WTC11 (cell line): ENCODE data around the gene RBBP4. TPM values are rescaled to one million over a fixed set of nuclear protein-coding genes. Genes with fewer than 3 reads are reported as not detected.

ENCODE experiments used
- ATAC-seq: fragments of 200-7000 bp; cut with Tn5 transposase; 2 replicates; pipeline ENCODE4 v1.10.0; 2021; ENCODE audit warnings: mild to moderate bottlenecking, moderate library complexity
- CTCF ChIA-PET: fragments of 300-600 bp; sonication (Branson Sonifier 250); formaldehyde crosslinking; loops from one replicate; lab custom pipeline; 2021; ENCODE audit warnings: antibody characterized with exemption; lab: Charles Lee
- POLR2A ChIA-PET: fragments of 350-600 bp; sonication (Branson Sonifier 250); formaldehyde crosslinking; loops from one replicate; lab custom pipeline; 2021; ENCODE audit warnings: antibody characterized with exemption; lab: Charles Lee
- DNase-seq: peaks from one replicate; pipeline ENCODE4 v3.0.0; 2021; ENCODE audit warnings: low spot score
- H3K27ac Mint-ChIP-seq: 2 replicates; pipeline ENCODE4 v1.8.0; 2021; ENCODE audit warnings: mixed read lengths
- H3K27me3 Mint-ChIP-seq: 2 replicates; pipeline ENCODE4 v1.8.0; 2021; ENCODE audit warnings: low read depth, mild to moderate bottlenecking, moderate library complexity, mixed read lengths
- H3K36me3 Mint-ChIP-seq: 2 replicates; pipeline ENCODE4 v1.8.0; 2021; ENCODE audit warnings: mixed read lengths
- H3K4me1 Mint-ChIP-seq: 2 replicates; pipeline ENCODE4 v1.8.0; 2022; ENCODE audit warnings: mixed read lengths
- H3K4me3 Mint-ChIP-seq: 2 replicates; pipeline ENCODE4 v1.8.0; 2021; ENCODE audit warnings: mild to moderate bottlenecking, moderate library complexity, mixed read lengths
- H3K9me3 Mint-ChIP-seq: 2 replicates; pipeline ENCODE4 v1.8.0; 2021; ENCODE audit warnings: mixed read lengths
- AFF4 ChIP-seq: sonication (generic); formaldehyde crosslinking; IDR thresholded peaks from 2 replicates; pipeline ENCODE4 v1.8.1; 2023; ENCODE audit warnings: mild to moderate bottlenecking, missing genetic modification reagents, borderline replicate concordance
- ELF4 ChIP-seq: sonication (generic); formaldehyde crosslinking; IDR thresholded peaks from 2 replicates; pipeline ENCODE4 v1.8.1; 2022; ENCODE audit warnings: low read depth, mild to moderate bottlenecking, moderate library complexity, missing genetic modification reagents
- FOXK1 ChIP-seq: sonication (generic); formaldehyde crosslinking; IDR thresholded peaks from 2 replicates; pipeline ENCODE4 v1.8.0; 2022; ENCODE audit warnings: mild to moderate bottlenecking, moderate library complexity, missing genetic modification reagents
- FOXP1 ChIP-seq: sonication (generic); formaldehyde crosslinking; IDR thresholded peaks from 2 replicates; pipeline ENCODE4 v1.8.0; 2022; ENCODE audit warnings: missing genetic modification reagents, mild to moderate bottlenecking, moderate library complexity, borderline replicate concordance
- IRF2 ChIP-seq: sonication (generic); formaldehyde crosslinking; IDR thresholded peaks from 2 replicates; pipeline ENCODE4 v1.8.0; 2022; ENCODE audit warnings: low read depth, missing genetic modification reagents, borderline replicate concordance
- JAZF1 ChIP-seq: fragments of 250-450 bp; sonication (Bioruptor Pico); IDR thresholded peaks from 2 replicates; pipeline ENCODE4 v1.9.0; 2021; ENCODE audit warnings: moderate library complexity, mild to moderate bottlenecking, inconsistent platforms
- JUN ChIP-seq: sonication (generic); formaldehyde crosslinking; IDR thresholded peaks from 2 replicates; pipeline ENCODE4 v1.8.0; 2023; ENCODE audit warnings: mild to moderate bottlenecking, missing genetic modification reagents
- NR3C1 ChIP-seq: sonication (generic); formaldehyde crosslinking; conservative IDR thresholded peaks from 2 replicates; pipeline ENCODE4 v1.8.1; 2023; ENCODE audit warnings: low read depth, mild to moderate bottlenecking, missing genetic modification reagents
- OVOL2 ChIP-seq: fragments of 250-450 bp; sonication (Bioruptor Pico); IDR thresholded peaks from 2 replicates; pipeline ENCODE4 v1.9.0; 2021; ENCODE audit warnings: mild to moderate bottlenecking, borderline replicate concordance
- RORB ChIP-seq: fragments of 250-450 bp; sonication (Bioruptor Pico); IDR thresholded peaks from 2 replicates; pipeline ENCODE4 v1.9.0; 2021; ENCODE audit warnings: mild to moderate bottlenecking
- SMAD3 ChIP-seq: sonication (generic); formaldehyde crosslinking; IDR thresholded peaks from 2 replicates; pipeline ENCODE4 v1.8.0; 2022; ENCODE audit warnings: missing genetic modification reagents, mild to moderate bottlenecking, borderline replicate concordance
- SP1 ChIP-seq: sonication (generic); formaldehyde crosslinking; conservative IDR thresholded peaks from 2 replicates; pipeline ENCODE4 v1.8.1; 2022; ENCODE audit warnings: missing genetic modification reagents
- STAT6 ChIP-seq: sonication (generic); formaldehyde crosslinking; conservative IDR thresholded peaks from 2 replicates; pipeline ENCODE4 v1.8.1; 2023; ENCODE audit warnings: mild to moderate bottlenecking, low read depth, missing genetic modification reagents, moderate library complexity
- USF1 ChIP-seq: sonication (generic); formaldehyde crosslinking; IDR thresholded peaks from 2 replicates; pipeline ENCODE4 v1.8.0; 2022; ENCODE audit warnings: mild to moderate bottlenecking, missing genetic modification reagents
- ZBTB21 ChIP-seq: sonication (generic); formaldehyde crosslinking; IDR thresholded peaks from 2 replicates; pipeline ENCODE4 v1.8.1; 2023; ENCODE audit warnings: mild to moderate bottlenecking, missing genetic modification reagents, borderline replicate concordance
- ZNF219 ChIP-seq: sonication (generic); formaldehyde crosslinking; IDR thresholded peaks from 2 replicates; pipeline ENCODE4 v1.8.0; 2023; ENCODE audit warnings: missing genetic modification reagents, mild to moderate bottlenecking, borderline replicate concordance
- ZNF281 ChIP-seq: sonication (generic); formaldehyde crosslinking; IDR thresholded peaks from 2 replicates; pipeline ENCODE4 v1.8.0; 2023; ENCODE audit warnings: mild to moderate bottlenecking, missing genetic modification reagents
- ZNF671 ChIP-seq: fragments of 250-450 bp; sonication (Bioruptor Pico); IDR thresholded peaks from 2 replicates; pipeline ENCODE4 v1.8.0; 2021; ENCODE audit warnings: mild to moderate bottlenecking
- total RNA-seq: library from RNA; stranded (reverse); gene quantifications from 3 replicates; pipeline ENCODE4 v1.2.3, GENCODE V29; 2021

Gene RBBP4
- total RNA-seq, 1 experiment from 2014 or later = 331 TPM

- no peak for ATAC-seq
- Mint-ChIP-seq H3K9me3 (no peaks in the 10 kb centered on the region), H3K27ac (peak overlapping the region; percentile 92), H3K4me3 (no peak overlapping the region), H3K4me1 (peaks cover 29% of the 10 kb centered on the region), H3K27me3 (no peaks in the 10 kb centered on the region; the same call in none of the 2 replicates), H3K36me3 (no peaks in the 10 kb centered on the region)
- POLR2A ChIA-PET = interaction anchor here (0.7 to 1.9 kb wide), 3 partner anchors 13 to 59 kb away, joined by 4 to 14 read pairs (median 8); no protein-coding TSS in a partner anchor
- TF ChIP-seq ZNF671 (CRISPR knock-in tag) = no peak
- TF ChIP-seq IRF2 = no peak
- no peak for TF ChIP-seq SMAD3 (CRISPR knock-in tag)
- no peak for TF ChIP-seq RORB (CRISPR knock-in tag)
- no peak for TF ChIP-seq FOXK1
- TF ChIP-seq NR3C1 (CRISPR knock-in tag) = no peak
- TF ChIP-seq ELF4 (CRISPR knock-in tag) = no peak
- TF ChIP-seq ZNF281 = no peak
- no peak for TF ChIP-seq STAT6 (CRISPR knock-in tag)
- no peak for TF ChIP-seq ZBTB21 (CRISPR knock-in tag)
- no peak for TF ChIP-seq OVOL2 (CRISPR knock-in tag)
- no peak for DNase-seq
- CTCF ChIA-PET = interaction anchor here (0.7 to 3.4 kb wide), 8 partner anchors 13 to 217 kb away, joined by 3 to 36 read pairs (median 6); a partner anchor contains a TSS
Observed at GRCh38 chr1:32715901-32716311, 64.9 kb downstream of the RBBP4 start.

GRCh38 chr1:32716312-32717148 is 65.5 kb downstream of the RBBP4 start:
- ATAC-seq = peak; percentile 95
- Mint-ChIP-seq H3K4me3 (peak overlapping the region; percentile 45), H3K4me1 (peaks cover 29% of the 10 kb centered on the region)
- TF ChIP-seq JAZF1 = no peak
- TF ChIP-seq JUN = no peak
- TF ChIP-seq FOXP1 = no peak
- peak; percentile 95 for TF ChIP-seq SP1 (CRISPR knock-in tag)
- no peak for TF ChIP-seq NR3C1 (CRISPR knock-in tag)
- TF ChIP-seq USF1 (CRISPR knock-in tag) = peak; percentile 16; the same call in 1 of the 2 replicates
- no peak for TF ChIP-seq AFF4 (CRISPR knock-in tag)
- no peak for TF ChIP-seq ZNF219 (CRISPR knock-in tag)
- peak; percentile 59; the same call in 1 of the 2 replicates for TF ChIP-seq FOXK1
- TF ChIP-seq ZNF281 = peak; percentile 91; the same call in 1 of the 2 replicates
- TF ChIP-seq, all 79 proteins: peak for 4
- Mint-ChIP-seq H3K9me3 (no peaks in the 10 kb centered on the region), H3K27me3 (peaks cover 3% of the 10 kb centered on the region), H3K36me3 (no peaks in the 10 kb centered on the region), H3K27ac (peak overlapping the region; percentile 92)
- DNase-seq = peak; percentile 99
- CTCF ChIA-PET = interaction anchor here (0.5 to 3.4 kb wide), 13 partner anchors 9 to 217 kb away, joined by 3 to 36 read pairs (median 4); a partner anchor contains a TSS
- POLR2A ChIA-PET = interaction anchor here (0.7 to 1.9 kb wide), 3 partner anchors 13 to 58 kb away, joined by 4 to 14 read pairs (median 8); no protein-coding TSS in a partner anchor
